A673 (cell line): ENCODE data around the gene FJX1.

Source experiments
- CTCF ChIP-seq: fragments of 300-800, 200-600 bp; sonication (generic); conservative IDR thresholded peaks from 2 replicates; pipeline ENCODE4 v1.5.1; 2017; ENCODE audit warnings: low read depth, mild to moderate bottlenecking, antibody characterized with exemption, low read length, moderate library complexity, mixed read lengths
- EZH2 ChIP-seq: fragments of 200-600 bp; sonication (generic); IDR thresholded peaks from 2 replicates; pipeline ENCODE4 v1.6.1; 2017; ENCODE audit warnings: borderline replicate concordance, low read depth, mild to moderate bottlenecking, mixed read lengths, antibody characterized with exemption, low read length; ENCODE audit not compliant: poor library complexity, severe bottlenecking

GRCh38 chr11:35624316-35624715, 6.1 kb downstream of the FJX1 start:
- TF ChIP-seq CTCF: no peak
- TF ChIP-seq EZH2: no peak
